HepG2 (cell line): ENCODE measurements around the gene HIC1. TPM values are rescaled to one million over a fixed set of nuclear protein-coding genes. Genes with fewer than 3 reads are reported as not detected.

Experiments
- ATAC-seq: fragments of 200-7000 bp; cut with Tn5 transposase; 3 replicates; pipeline ENCODE4 v1.9.1; 2020; ENCODE audit warnings: mild to moderate bottlenecking, moderate library complexity
- BruUV-seq: library from RNA; stranded (reverse); fragments of 400-500 nt; replicated peaks from 2 replicates; lab custom pipeline; 2021; lab: Mats Ljungman, UMichigan
- CTCF ChIA-PET: fragments of 300-600 bp; formaldehyde crosslinking; extraction: SDS; loops from one replicate; lab custom pipeline; 2021; ENCODE audit warnings: low total read pairs, inconsistent platforms, low intra/inter-chr PET ratio; lab: Yijun Ruan, JAX
- POLR2A ChIA-PET: fragments of 350-600 bp; sonication (Branson Sonifier 250); formaldehyde crosslinking; loops from one replicate; lab custom pipeline; 2020; ENCODE audit warnings: antibody characterized with exemption, inconsistent platforms; lab: Yijun Ruan, JAX
- DNase-seq: peaks from one replicate; pipeline ENCODE4 v3.0.0-alpha.2; 2015; ENCODE audit warnings: low spot score
- FAIRE-seq: peaks from 3 replicates; lab custom pipeline; 2011; peaks lifted over from hg19 to GRCh38; lab: Jason Lieb, UNC
- H2AFZ ChIP-seq: one replicate; pipeline ENCODE4 v1.6.1; 2011; ENCODE audit warnings: low read length, inconsistent platforms
- H3K27ac ChIP-seq: fragments of 300-600 bp; 3 replicates; pipeline ENCODE4 v1.8.0; 2011; ENCODE audit warnings: mixed run types, mild to moderate bottlenecking, mixed read lengths, low read length, inconsistent platforms; ENCODE audit not compliant: insufficient read depth; ENCODE audit errors: extremely low read length
- H3K27me3 ChIP-seq, 2 experiments: fragments of 200-600 bp in 1 of 2; 2 replicates in 1 of 2; 3 replicates in 1 of 2; pipeline versions ENCODE4 v1.6.0 to v1.8.0; 2011; ENCODE audit warnings: low read length in 2 of 2, mild to moderate bottlenecking in 2 of 2, moderate library complexity in 2 of 2, inconsistent platforms in 1 of 2; ENCODE audit not compliant: insufficient read depth in 2 of 2, control insufficient read depth in 1 of 2
- H3K36me3 ChIP-seq, 2 experiments: fragments of 200-600 bp in 1 of 2; replicated peaks in 1 of 2; 2 replicates in 1 of 2; 3 replicates in 1 of 2; pipeline versions ENCODE4 v1.5.1 to v1.8.0; 2011; ENCODE audit warnings: low read length in 2 of 2, inconsistent platforms in 1 of 2; ENCODE audit not compliant: insufficient read depth in 2 of 2, control insufficient read depth in 1 of 2
- H3K4me1 ChIP-seq: 2 replicates; pipeline ENCODE4 v1.5.1; 2012; ENCODE audit warnings: low read length, inconsistent platforms; ENCODE audit not compliant: insufficient read depth
- H3K4me2 ChIP-seq: 2 replicates; pipeline ENCODE4 v1.6.0; 2011; ENCODE audit warnings: low read depth, low read length, inconsistent platforms
- H3K4me3 ChIP-seq, 3 experiments: fragments of 200-600 bp in 1 of 3; sonication (generic), shearing (Covaris generic) in 1 of 3; replicated peaks in 1 of 3; 2 replicates each; pipeline ENCODE4 v1.5.1; 2011 to 2016; ENCODE audit warnings: low read length in 3 of 3, inconsistent platforms in 2 of 3, low read depth in 2 of 3, mild to moderate bottlenecking in 2 of 3, control low read depth in 1 of 3, mixed read lengths in 1 of 3; ENCODE audit not compliant: insufficient read depth in 1 of 3
- H3K79me2 ChIP-seq: one replicate; pipeline ENCODE4 v1.6.1; 2011; ENCODE audit warnings: low read length, inconsistent platforms; ENCODE audit not compliant: insufficient read depth
- H3K9ac ChIP-seq: 2 replicates; pipeline ENCODE4 v1.6.0; 2011; ENCODE audit warnings: mild to moderate bottlenecking, low read depth, low read length, inconsistent platforms; ENCODE audit not compliant: insufficient read depth
- H3K9me3 ChIP-seq: 2 replicates; pipeline ENCODE4 v1.5.1; 2012; ENCODE audit warnings: mild to moderate bottlenecking, low read length
- H4K20me1 ChIP-seq: 2 replicates; pipeline ENCODE4 v1.6.0; 2011; ENCODE audit warnings: inconsistent platforms, mild to moderate bottlenecking, low read length, moderate library complexity; ENCODE audit not compliant: insufficient read depth
- BCL6 ChIP-seq: IDR thresholded peaks from 2 replicates; pipeline ENCODE4 v1.6.1; 2016; ENCODE audit warnings: missing genetic modification reagents, missing compliant biosample characterization
- BHLHE40 ChIP-seq: IDR thresholded peaks from 2 replicates; pipeline ENCODE4 v1.6.1; 2011; ENCODE audit warnings: low read length, improper control_type of control experiment
- ETV5 ChIP-seq: IDR thresholded peaks from 2 replicates; pipeline ENCODE4 v1.6.1; 2018; ENCODE audit warnings: missing biosample characterization, missing genetic modification reagents, inconsistent platforms, borderline replicate concordance
- HNF4A ChIP-seq: sonication (generic); formaldehyde crosslinking; IDR thresholded peaks from 2 replicates; pipeline ENCODE4 v1.4.0; 2020; ENCODE audit warnings: missing genetic modification reagents
- HOXD1 ChIP-seq: sonication (generic); formaldehyde crosslinking; IDR thresholded peaks from 2 replicates; pipeline ENCODE4 v1.5.0; 2020; ENCODE audit warnings: missing genetic modification reagents
- MZF1 ChIP-seq: sonication (generic); formaldehyde crosslinking; IDR thresholded peaks from 2 replicates; pipeline ENCODE4 v1.8.1; 2023; ENCODE audit warnings: mild to moderate bottlenecking, missing genetic modification reagents, borderline replicate concordance
- NFE2L1 ChIP-seq: sonication (generic); formaldehyde crosslinking; IDR thresholded peaks from 2 replicates; pipeline ENCODE4 v1.4.0; 2020; ENCODE audit warnings: missing genetic modification reagents, mild to moderate bottlenecking, borderline replicate concordance
- PHF21A ChIP-seq: sonication (generic); formaldehyde crosslinking; IDR thresholded peaks from 2 replicates; pipeline ENCODE4 v1.5.0; 2020; ENCODE audit warnings: mild to moderate bottlenecking, missing genetic modification reagents
- PTBP1 ChIP-seq: fragments of 200-400 bp; formaldehyde crosslinking; IDR thresholded peaks from 2 replicates; pipeline ENCODE4 v1.6.1; 2018; ENCODE audit warnings: low read length, low read depth; ENCODE audit not compliant: poor library complexity, severe bottlenecking
- REXO4 ChIP-seq: sonication (generic); formaldehyde crosslinking; IDR thresholded peaks from 2 replicates; pipeline ENCODE4 v1.8.0; 2022; ENCODE audit warnings: missing genetic modification reagents, mild to moderate bottlenecking, borderline replicate concordance
- RFXANK ChIP-seq: IDR thresholded peaks from 2 replicates; pipeline ENCODE4 v1.6.1; 2016
- SSRP1 ChIP-seq: IDR thresholded peaks from 2 replicates; pipeline ENCODE4 v1.6.1; 2016; ENCODE audit warnings: control low read depth
- TBX2 ChIP-seq: sonication (generic); formaldehyde crosslinking; IDR thresholded peaks from 2 replicates; pipeline ENCODE4 v1.5.0; 2020; ENCODE audit warnings: missing genetic modification reagents, mild to moderate bottlenecking, borderline replicate concordance
- YEATS4 ChIP-seq: sonication (generic); formaldehyde crosslinking; IDR thresholded peaks from 2 replicates; pipeline ENCODE4 v1.4.0; 2020; ENCODE audit warnings: missing genetic modification reagents, borderline replicate concordance
- ZNF496 ChIP-seq: sonication (generic); formaldehyde crosslinking; IDR thresholded peaks from 2 replicates; pipeline ENCODE4 v1.8.1; 2023; ENCODE audit warnings: mild to moderate bottlenecking, moderate library complexity, missing genetic modification reagents; ENCODE audit not compliant: insufficient replicate concordance
- ZNF776 ChIP-seq: sonication (generic); formaldehyde crosslinking; IDR thresholded peaks from 2 replicates; pipeline ENCODE4 v1.4.0; 2020; ENCODE audit warnings: mild to moderate bottlenecking, missing genetic modification reagents
- WGBS: methylation state at CpG from one replicate; pipeline ENCODE4 v1.1.6; 2017; ENCODE audit warnings: low lambda C conversion rate; 5-methylcytosine and 5-hydroxymethylcytosine counted together
- in situ Hi-C: cut with HindIII; loops from 2 replicates; pipeline ENCODE4 v1.10.0; 2017; ENCODE audit warnings: low pct_unique_long_range_greater_than_20kb; ENCODE audit not compliant: extremely low pct_ligation_motif_present
- intact Hi-C: fragments of 100-400 bp; cut with micrococcal nuclease; formaldehyde crosslinking; loops from one replicate; pipeline ENCODE4 v1.10.0; 2022; ENCODE audit not compliant: unreplicated experiment
- polyA plus RNA-seq, 8 experiments: library from polyadenylated mRNA; depleted of rRNA in 3 of 8; stranded (reverse) in 7 of 8; unstranded in 1 of 8; fragments of >200 nt; fragmentation: Illumina TruSeq in 4 of 8; extraction: Trizol in 4 of 8; gene quantifications; 2 replicates each; pipeline versions ENCODE4 v1.2.1 to v1.2.3, GENCODE V29; 2011 to 2016; ENCODE audit warnings: low read depth in 4 of 8, missing spikeins in 1 of 8, mixed read lengths in 1 of 8; ENCODE audit not compliant: insufficient read depth in 1 of 8
- total RNA-seq, 5 experiments: library from RNA; depleted of rRNA; stranded (reverse); fragments of >200 nt; fragmentation: Illumina TruSeq; extraction: Trizol; gene quantifications; 2 replicates each; pipeline ENCODE4 v1.2.3, GENCODE V29; 2016; ENCODE audit warnings: low read depth in 1 of 5
- TF ChIP-seq, protein P1 (sequence below): sonication (generic); formaldehyde crosslinking; IDR thresholded peaks from 2 replicates; pipeline ENCODE4 v1.4.0; 2020; ENCODE audit warnings: missing genetic modification reagents
- TF ChIP-seq, protein P2 (sequence below): sonication (generic); formaldehyde crosslinking; IDR thresholded peaks from 2 replicates; pipeline ENCODE4 v1.4.0; 2020; ENCODE audit warnings: mild to moderate bottlenecking, missing genetic modification reagents
- TF ChIP-seq, protein P3 (sequence below): sonication (generic); formaldehyde crosslinking; IDR thresholded peaks from 2 replicates; pipeline ENCODE4 v1.4.0; 2020; ENCODE audit warnings: missing genetic modification reagents, mild to moderate bottlenecking, borderline replicate concordance

The HIC1 gene
- total and polyA plus RNA-seq, 2 of the 13 experiments (the other 11 are each of a cell fraction or from before 2014, with no cell fraction given): 0.04 to 0.31 TPM

DNA sequence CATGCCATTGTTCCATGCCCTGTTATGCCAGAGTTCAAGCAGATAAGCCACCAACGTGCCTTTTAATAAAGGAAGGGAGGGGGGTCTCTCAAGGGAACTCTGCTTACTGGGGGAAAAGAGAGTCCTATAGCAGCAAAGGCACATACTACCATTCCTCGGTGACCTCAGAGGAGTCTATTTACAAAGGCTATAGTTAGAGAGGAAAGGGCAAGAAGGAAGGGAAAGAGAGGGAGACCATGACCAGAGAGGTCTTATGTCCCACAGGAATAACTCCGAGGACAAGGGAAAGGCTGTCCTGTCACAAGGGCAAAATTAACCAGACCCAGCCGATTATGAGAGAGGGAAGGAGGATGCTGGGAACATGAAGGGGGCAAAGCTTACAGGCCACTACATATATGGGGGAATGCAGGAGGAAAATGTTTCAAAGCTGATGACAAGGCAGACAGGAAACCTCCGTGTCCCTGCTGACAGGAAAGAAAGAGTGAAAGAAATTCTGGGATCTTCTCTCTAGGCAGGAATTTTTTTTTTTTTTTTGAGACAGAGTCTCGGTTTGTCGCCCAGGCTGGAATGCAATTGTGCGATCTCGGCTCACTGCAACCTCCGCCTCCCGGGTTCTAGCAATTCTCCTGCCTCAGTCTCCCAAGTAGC, 51.5 kb downstream of the HIC1 start:
- H3K27me3 ChIP-seq: no peaks in the 10 kb centered on the region
- FAIRE-seq (no peak), DNase-seq (no peak), ATAC-seq (no peak)
- peaks cover 0 to 8% of the 10 kb centered on the region in 2 experiments; a peak in 2 of 5 replicates for H3K36me3 ChIP-seq
- H3K79me2 ChIP-seq: no peaks in the 10 kb centered on the region
- no peak overlapping the region for H3K27ac ChIP-seq
- no peak overlapping the region for H3K4me2 ChIP-seq
- POLR2A ChIA-PET: no interaction called here
- H4K20me1 ChIP-seq: no peaks in the 10 kb centered on the region
- H3K4me1 ChIP-seq: peaks cover 19% of the 10 kb centered on the region
- H2AFZ ChIP-seq: no peak overlapping the region
- CTCF ChIA-PET: no interaction called here
- no peak overlapping the region for H3K4me3 ChIP-seq
- no TSS peak for BruUV-seq
- no peaks in the 10 kb centered on the region for H3K9me3 ChIP-seq
- no peak overlapping the region for H3K9ac ChIP-seq
- intact Hi-C loops (no loop called here), in situ Hi-C loops (no loop called here)
- WGBS: 82% methylated on average over 11 of the region's 11 CpGs
- TF ChIP-seq RFXANK (CRISPR knock-in tag) (no peak), REXO4 (CRISPR knock-in tag) (no peak), PTBP1 (no peak), ZNF496 (CRISPR knock-in tag) (no peak), PHF21A (CRISPR knock-in tag) (no peak), TBX2 (CRISPR knock-in tag) (no peak), MZF1 (CRISPR knock-in tag) (no peak), SSRP1 (CRISPR knock-in tag) (no peak), NFE2L1 (CRISPR knock-in tag) (no peak), ETV5 (CRISPR knock-in tag) (no peak), YEATS4 (CRISPR knock-in tag) (no peak), BHLHE40 (no peak), ZNF776 (CRISPR knock-in tag) (no peak), HNF4A (no peak), BCL6 (CRISPR knock-in tag) (no peak), HOXD1 (CRISPR knock-in tag) (no peak)
- TF ChIP-seq, protein P1, sequence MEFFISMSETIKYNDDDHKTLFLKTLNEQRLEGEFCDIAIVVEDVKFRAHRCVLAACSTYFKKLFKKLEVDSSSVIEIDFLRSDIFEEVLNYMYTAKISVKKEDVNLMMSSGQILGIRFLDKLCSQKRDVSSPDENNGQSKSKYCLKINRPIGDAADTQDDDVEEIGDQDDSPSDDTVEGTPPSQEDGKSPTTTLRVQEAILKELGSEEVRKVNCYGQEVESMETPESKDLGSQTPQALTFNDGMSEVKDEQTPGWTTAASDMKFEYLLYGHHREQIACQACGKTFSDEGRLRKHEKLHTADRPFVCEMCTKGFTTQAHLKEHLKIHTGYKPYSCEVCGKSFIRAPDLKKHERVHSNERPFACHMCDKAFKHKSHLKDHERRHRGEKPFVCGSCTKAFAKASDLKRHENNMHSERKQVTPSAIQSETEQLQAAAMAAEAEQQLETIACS (CRISPR knock-in tag): no peak
- TF ChIP-seq, protein P2, sequence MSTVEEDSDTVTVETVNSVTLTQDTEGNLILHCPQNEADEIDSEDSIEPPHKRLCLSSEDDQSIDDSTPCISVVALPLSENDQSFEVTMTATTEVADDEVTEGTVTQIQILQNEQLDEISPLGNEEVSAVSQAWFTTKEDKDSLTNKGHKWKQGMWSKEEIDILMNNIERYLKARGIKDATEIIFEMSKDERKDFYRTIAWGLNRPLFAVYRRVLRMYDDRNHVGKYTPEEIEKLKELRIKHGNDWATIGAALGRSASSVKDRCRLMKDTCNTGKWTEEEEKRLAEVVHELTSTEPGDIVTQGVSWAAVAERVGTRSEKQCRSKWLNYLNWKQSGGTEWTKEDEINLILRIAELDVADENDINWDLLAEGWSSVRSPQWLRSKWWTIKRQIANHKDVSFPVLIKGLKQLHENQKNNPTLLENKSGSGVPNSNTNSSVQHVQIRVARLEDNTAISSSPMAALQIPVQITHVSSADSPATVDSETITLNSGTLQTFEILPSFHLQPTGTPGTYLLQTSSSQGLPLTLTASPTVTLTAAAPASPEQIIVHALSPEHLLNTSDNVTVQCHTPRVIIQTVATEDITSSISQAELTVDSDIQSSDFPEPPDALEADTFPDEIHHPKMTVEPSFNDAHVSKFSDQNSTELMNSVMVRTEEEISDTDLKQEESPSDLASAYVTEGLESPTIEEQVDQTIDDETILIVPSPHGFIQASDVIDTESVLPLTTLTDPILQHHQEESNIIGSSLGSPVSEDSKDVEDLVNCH (CRISPR knock-in tag): no peak
- TF ChIP-seq, protein P3, sequence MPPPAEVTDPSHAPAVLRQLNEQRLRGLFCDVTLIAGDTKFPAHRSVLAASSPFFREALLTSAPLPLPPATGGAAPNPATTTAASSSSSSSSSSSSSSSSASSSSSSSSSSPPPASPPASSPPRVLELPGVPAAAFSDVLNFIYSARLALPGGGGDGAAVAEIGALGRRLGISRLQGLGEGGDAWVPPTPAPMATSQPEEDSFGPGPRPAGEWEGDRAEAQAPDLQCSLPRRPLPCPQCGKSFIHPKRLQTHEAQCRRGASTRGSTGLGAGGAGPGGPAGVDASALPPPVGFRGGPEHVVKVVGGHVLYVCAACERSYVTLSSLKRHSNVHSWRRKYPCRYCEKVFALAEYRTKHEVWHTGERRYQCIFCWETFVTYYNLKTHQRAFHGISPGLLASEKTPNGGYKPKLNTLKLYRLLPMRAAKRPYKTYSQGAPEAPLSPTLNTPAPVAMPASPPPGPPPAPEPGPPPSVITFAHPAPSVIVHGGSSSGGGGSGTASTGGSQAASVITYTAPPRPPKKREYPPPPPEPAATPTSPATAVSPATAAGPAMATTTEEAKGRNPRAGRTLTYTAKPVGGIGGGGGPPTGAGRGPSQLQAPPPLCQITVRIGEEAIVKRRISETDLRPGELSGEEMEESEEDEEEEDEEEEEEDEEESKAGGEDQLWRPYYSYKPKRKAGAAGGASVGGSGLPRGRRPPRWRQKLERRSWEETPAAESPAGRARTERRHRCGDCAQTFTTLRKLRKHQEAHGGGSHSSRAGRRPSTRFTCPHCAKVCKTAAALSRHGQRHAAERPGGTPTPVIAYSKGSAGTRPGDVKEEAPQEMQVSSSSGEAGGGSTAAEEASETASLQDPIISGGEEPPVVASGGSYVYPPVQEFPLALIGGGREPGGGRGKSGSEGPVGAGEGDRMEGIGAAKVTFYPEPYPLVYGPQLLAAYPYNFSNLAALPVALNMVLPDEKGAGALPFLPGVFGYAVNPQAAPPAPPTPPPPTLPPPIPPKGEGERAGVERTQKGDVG (CRISPR knock-in tag): no peak
